K562 (cell line): ENCODE measurements around the gene CACNA2D4. TPM values are rescaled to one million over a fixed set of nuclear protein-coding genes. Genes with fewer than 3 reads are reported as not detected.

ENCODE experiments used
- ATAC-seq: fragments of 200-7000 bp; cut with Tn5 transposase; 3 replicates; pipeline ENCODE4 v1.9.1; 2020; ENCODE audit warnings: moderate library complexity
- BruUV-seq: library from RNA; stranded (reverse); fragments of 400-500 nt; replicated peaks from 2 replicates; lab custom pipeline; 2021; lab: Mats Ljungman, UMichigan
- CTCF ChIA-PET: fragments of 300-600 bp; formaldehyde crosslinking; extraction: SDS; loops from one replicate; lab custom pipeline; 2021; ENCODE audit warnings: low intra/inter-chr PET ratio; lab: Yijun Ruan, JAX
- POLR2A ChIA-PET: fragments of 300-600, 350-650 bp; sonication (Branson Sonifier 250); formaldehyde crosslinking; extraction: SDS; loops from one replicate; lab custom pipeline; 2021; ENCODE audit warnings: antibody characterized with exemption, inconsistent platforms; lab: Yijun Ruan, JAX
- DNase-seq, 4 experiments: peaks; one replicate each; pipeline versions ENCODE4 v3.0.0 to v3.0.0-alpha.2; 2011 to 2018; ENCODE audit warnings: low spot score in 3 of 4, mixed read lengths in 3 of 4; ENCODE audit errors: extremely low read depth in 1 of 4
- FAIRE-seq: peaks from 2 replicates; lab custom pipeline; 2011; peaks lifted over from hg19 to GRCh38; lab: Jason Lieb, UNC
- H2AFZ ChIP-seq: 2 replicates; pipeline ENCODE4 v1.6.0; 2011; ENCODE audit warnings: low read depth, low read length, control low read depth, inconsistent platforms
- H3K27ac ChIP-seq: fragments of 200-600 bp; 3 replicates; pipeline ENCODE4 v1.8.0; 2011; ENCODE audit warnings: low read depth, mild to moderate bottlenecking, control low read depth, inconsistent platforms, low read length, moderate library complexity, mixed read lengths; ENCODE audit errors: extremely low read depth
- H3K27me3 ChIP-seq, 2 experiments: fragments of 300-600 bp in 1 of 2; 2 replicates in 1 of 2; 3 replicates in 1 of 2; pipeline versions ENCODE4 v1.6.0 to v1.8.0; 2011; ENCODE audit warnings: inconsistent platforms in 2 of 2, low read length in 2 of 2, mild to moderate bottlenecking in 1 of 2, mixed read lengths in 1 of 2, moderate library complexity in 1 of 2; ENCODE audit not compliant: control insufficient read depth in 2 of 2, insufficient read depth in 2 of 2
- H3K36me3 ChIP-seq: fragments of 300-600 bp; 3 replicates; pipeline ENCODE4 v1.8.0; 2011; ENCODE audit warnings: mild to moderate bottlenecking, low read length, inconsistent platforms; ENCODE audit not compliant: control insufficient read depth, insufficient read depth
- H3K4me1 ChIP-seq, 2 experiments: fragments of 200-600 bp in 1 of 2; replicated peaks in 1 of 2; 2 replicates in 1 of 2; 3 replicates in 1 of 2; pipeline versions ENCODE4 v1.5.1 to v1.8.0; 2011; ENCODE audit warnings: inconsistent platforms in 2 of 2, low read length in 2 of 2, mild to moderate bottlenecking in 1 of 2, mixed read lengths in 1 of 2, moderate library complexity in 1 of 2; ENCODE audit not compliant: control insufficient read depth in 2 of 2, insufficient read depth in 2 of 2
- H3K4me2 ChIP-seq: 2 replicates; pipeline ENCODE4 v1.6.1; 2011; ENCODE audit warnings: low read length, control low read depth, inconsistent platforms, mixed read lengths; ENCODE audit not compliant: insufficient read depth
- H3K4me3 ChIP-seq: fragments of 200-600 bp; sonication (generic), shearing (Covaris generic); 2 replicates; pipeline ENCODE4 v1.5.1; 2016; ENCODE audit warnings: control low read depth, inconsistent platforms
- H3K79me2 ChIP-seq: fragments of 200-600 bp; 3 replicates; pipeline ENCODE4 v1.8.0; 2011; ENCODE audit warnings: low read length, inconsistent platforms; ENCODE audit not compliant: control insufficient read depth, insufficient read depth
- H3K9ac ChIP-seq, 2 experiments: 2 replicates each; pipeline versions ENCODE4 v1.6.0 to v1.6.1; 2011; ENCODE audit warnings: low read depth in 2 of 2, low read length in 2 of 2, control low read depth in 1 of 2, inconsistent platforms in 1 of 2, mild to moderate bottlenecking in 1 of 2, mixed read lengths in 1 of 2; ENCODE audit not compliant: insufficient read depth in 1 of 2
- H3K9me1 ChIP-seq: one replicate; pipeline ENCODE4 v1.6.0; 2011; ENCODE audit warnings: inconsistent platforms, mild to moderate bottlenecking, low read length, moderate library complexity; ENCODE audit not compliant: control insufficient read depth, insufficient read depth
- H3K9me3 ChIP-seq: replicated peaks from 2 replicates; pipeline ENCODE4 v1.5.1; 2011; ENCODE audit warnings: low read depth, low read length, inconsistent platforms; ENCODE audit not compliant: control insufficient read depth, insufficient read depth
- H4K20me1 ChIP-seq: replicated peaks from 2 replicates; pipeline ENCODE4 v1.6.1; 2011; ENCODE audit warnings: low read length, inconsistent platforms, mixed read lengths; ENCODE audit not compliant: control insufficient read depth, insufficient read depth
- CHD2 ChIP-seq: IDR thresholded peaks from 2 replicates; pipeline ENCODE4 v1.6.1; 2011; ENCODE audit warnings: low read depth, low read length
- CREBBP ChIP-seq: IDR thresholded peaks from one replicate; pipeline ENCODE4 v1.6.1; 2012; ENCODE audit warnings: low read depth, mild to moderate bottlenecking, control low read depth, inconsistent platforms, low read length
- DPF2 ChIP-seq: fragments of 450-650 bp; IDR thresholded peaks from 2 replicates; pipeline ENCODE4 v1.6.1; 2016
- EP300 ChIP-seq: IDR thresholded peaks from 2 replicates; pipeline ENCODE4 v1.6.1; 2012; ENCODE audit warnings: low read length, improper control_type of control experiment
- GABPA ChIP-seq: fragments of 200-800 bp; sonication (Bioruptor generic); conservative IDR thresholded peaks from 2 replicates; pipeline ENCODE4 v1.6.1; 2016; ENCODE audit warnings: low read depth, missing genetic modification characterization, missing compliant biosample characterization
- GTF2A2 ChIP-seq: IDR thresholded peaks from 2 replicates; pipeline ENCODE4 v1.6.1; 2016; ENCODE audit warnings: mild to moderate bottlenecking, missing genetic modification characterization, missing compliant biosample characterization
- HMGN3 ChIP-seq: IDR thresholded peaks from 2 replicates; pipeline ENCODE4 v1.6.1; 2011; ENCODE audit warnings: borderline replicate concordance, low read depth, mild to moderate bottlenecking, mixed read lengths, low read length; ENCODE audit not compliant: insufficient read length; ENCODE audit errors: extremely low read depth
- KLF10 ChIP-seq: fragments of 250-450 bp; sonication (Bioruptor Pico); IDR thresholded peaks from 2 replicates; pipeline ENCODE4 v1.6.1; 2021; ENCODE audit warnings: matching md5 sums
- MCM2 ChIP-seq: fragments of 450-650 bp; IDR thresholded peaks from 2 replicates; pipeline ENCODE4 v1.6.1; 2017; ENCODE audit warnings: low read depth, mild to moderate bottlenecking
- MED1 ChIP-seq: sonication (generic); formaldehyde crosslinking; IDR thresholded peaks from 2 replicates; pipeline ENCODE4 v1.8.1; 2023; ENCODE audit warnings: missing genetic modification reagents, borderline replicate concordance
- NR3C1 ChIP-seq: sonication (generic); formaldehyde crosslinking; IDR thresholded peaks from 2 replicates; pipeline ENCODE4 v1.8.1; 2022; ENCODE audit warnings: missing genetic modification reagents
- PPARD ChIP-seq: fragments of 250-450 bp; sonication (Bioruptor Pico); IDR thresholded peaks from 2 replicates; pipeline ENCODE4 v1.8.0; 2022; ENCODE audit warnings: inconsistent platforms, mild to moderate bottlenecking, moderate library complexity
- SOX6 ChIP-seq: fragments of 450-650 bp; IDR thresholded peaks from 2 replicates; pipeline ENCODE4 v1.6.1; 2014; ENCODE audit warnings: mild to moderate bottlenecking
- SREBF2 ChIP-seq: sonication (generic); formaldehyde crosslinking; IDR thresholded peaks from 2 replicates; pipeline ENCODE4 v1.4.0; 2020; ENCODE audit warnings: mild to moderate bottlenecking, missing genetic modification reagents
- STAT5B ChIP-seq: fragments of 250-450 bp; sonication (Bioruptor Pico); IDR thresholded peaks from 2 replicates; pipeline ENCODE4 v1.8.0; 2021; ENCODE audit warnings: mild to moderate bottlenecking, inconsistent platforms
- TCF3 ChIP-seq: sonication (generic); formaldehyde crosslinking; IDR thresholded peaks from 2 replicates; pipeline ENCODE4 v1.4.0; 2020; ENCODE audit warnings: mild to moderate bottlenecking, missing genetic modification reagents
- ZNF212 ChIP-seq: fragments of 450-650 bp; formaldehyde crosslinking; IDR thresholded peaks from 2 replicates; pipeline ENCODE4 v1.4.0; 2020; ENCODE audit warnings: mild to moderate bottlenecking
- ZNF717 ChIP-seq: fragments of 250-450 bp; sonication (Bioruptor Pico); IDR thresholded peaks from 2 replicates; pipeline ENCODE4 v1.5.0; 2021
- ZNF764 ChIP-seq: fragments of 250-450 bp; sonication (Bioruptor Pico); IDR thresholded peaks from 2 replicates; pipeline ENCODE4 v1.4.0; 2020; ENCODE audit warnings: low read depth, mild to moderate bottlenecking, moderate library complexity
- WGBS: fragments of 100-300 bp; shearing (Covaris generic); methylation state at CpG from one replicate; pipeline ENCODE4 v1.1.6; 2016; ENCODE audit warnings: low coverage, mixed read lengths; ENCODE audit not compliant: insufficient coverage; ENCODE audit errors: missing lambda C conversion rate; 5-methylcytosine and 5-hydroxymethylcytosine counted together
- in situ Hi-C: fragments of 300-500 bp; cut with MboI; formaldehyde crosslinking; loops from 4 replicates; pipeline ENCODE4 v1.15.0; 2018; ENCODE audit warnings: inconsistent platforms, mixed read lengths
- intact Hi-C: fragments of 100-400 bp; cut with micrococcal nuclease; formaldehyde crosslinking; loops from 2 replicates; pipeline ENCODE4 v1.14.2; 2022
- polyA plus RNA-seq, 8 experiments: library from polyadenylated mRNA; depleted of rRNA in 4 of 8; stranded (reverse) in 5 of 8; unstranded in 3 of 8; fragments of >200 nt; fragmentation: Nextera tagmentation in 2 of 8; fragmentation: Illumina TruSeq in 1 of 8; extraction: Ambion mirVana in 2 of 8; extraction: Trizol in 1 of 8; gene quantifications; 2 replicates each; pipeline versions ENCODE4 v1.2.1 to v1.2.3, GENCODE V29; 2011 to 2014; ENCODE audit warnings: inconsistent platforms in 1 of 8, missing spikeins in 1 of 8
- total RNA-seq, 7 experiments: library from RNA; depleted of rRNA in 6 of 7; stranded (reverse); fragments of >200 nt in 6 of 7; fragmentation: Illumina TruSeq in 2 of 7; extraction: Trizol in 2 of 7; gene quantifications; 2 replicates each; pipeline versions ENCODE4 v1.2.1 to v1.2.3, GENCODE V29; 2011 to 2021; ENCODE audit warnings: low replicate concordance in 1 of 7
- TF ChIP-seq, protein P1 (sequence below): fragments of 450-650 bp; conservative IDR thresholded peaks from 2 replicates; pipeline ENCODE4 v1.6.1; 2016; ENCODE audit warnings: missing genetic modification characterization, low read depth, mild to moderate bottlenecking, control low read depth, missing compliant biosample characterization
- TF ChIP-seq, protein P2 (sequence below): fragments of 250-450 bp; sonication (Bioruptor Pico); IDR thresholded peaks from 2 replicates; pipeline ENCODE4 v1.4.0; 2020

The CACNA2D4 gene
- total and polyA plus RNA-seq, 9 of the 15 experiments (the other 6 are each of a cell fraction or from before 2014, with no cell fraction given) = 0.04 to 0.69 (median 0.40) TPM; not detected in 3

DNA sequence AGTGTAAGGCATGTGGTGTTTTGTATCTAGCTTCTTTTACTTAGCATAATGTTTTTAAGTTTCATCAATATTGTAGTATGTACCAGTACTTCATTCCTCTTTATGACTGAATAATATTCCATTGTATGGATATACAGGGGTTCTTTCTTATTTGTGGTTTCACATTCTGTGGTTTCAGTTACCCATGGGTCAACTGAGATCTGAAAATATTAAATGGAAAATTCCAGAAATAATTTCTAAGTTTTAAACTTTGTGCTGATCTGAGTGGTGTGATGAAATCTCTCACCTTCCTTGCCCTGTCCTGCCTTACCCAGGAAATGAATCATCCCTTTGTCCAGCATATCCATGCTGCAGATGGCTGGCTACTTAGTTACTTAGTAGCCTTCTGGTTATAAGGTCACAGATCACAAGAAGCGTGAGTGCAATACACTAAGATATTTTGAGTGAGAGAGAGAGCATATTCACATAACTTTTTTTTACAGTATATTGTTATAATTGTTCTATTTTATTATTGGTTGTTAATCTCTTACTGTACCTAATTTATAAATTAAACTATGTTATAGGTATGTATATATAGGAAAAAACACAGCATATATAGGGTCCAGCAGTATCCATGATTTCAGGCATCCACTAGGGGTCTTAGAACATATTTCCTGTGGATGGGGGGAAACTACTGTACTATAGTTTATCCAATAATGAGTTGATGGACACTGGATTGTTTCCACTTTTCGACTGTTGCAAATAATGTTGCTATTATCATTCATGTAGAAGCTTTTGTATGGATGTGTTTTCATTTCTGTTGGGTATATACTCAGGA is 157.7 kb downstream of the CACNA2D4 start (continued):
- no peak for TF ChIP-seq HMGN3
- TF ChIP-seq NR3C1 (CRISPR knock-in tag) = no peak
- no peak for TF ChIP-seq CREBBP
- peak; percentile 35; the same call in 1 of the 2 replicates for TF ChIP-seq SOX6
- TF ChIP-seq TCF3 (CRISPR knock-in tag) = peak; percentile 45
- TF ChIP-seq DPF2 = peak; percentile 60
- no peak for TF ChIP-seq MED1 (CRISPR knock-in tag)
- TF ChIP-seq ZNF212 (CRISPR knock-in tag) = no peak
- TF ChIP-seq PPARD (CRISPR knock-in tag) = no peak
- peak; percentile 43; the same call in 1 of the 2 replicates for TF ChIP-seq EP300

DNA sequence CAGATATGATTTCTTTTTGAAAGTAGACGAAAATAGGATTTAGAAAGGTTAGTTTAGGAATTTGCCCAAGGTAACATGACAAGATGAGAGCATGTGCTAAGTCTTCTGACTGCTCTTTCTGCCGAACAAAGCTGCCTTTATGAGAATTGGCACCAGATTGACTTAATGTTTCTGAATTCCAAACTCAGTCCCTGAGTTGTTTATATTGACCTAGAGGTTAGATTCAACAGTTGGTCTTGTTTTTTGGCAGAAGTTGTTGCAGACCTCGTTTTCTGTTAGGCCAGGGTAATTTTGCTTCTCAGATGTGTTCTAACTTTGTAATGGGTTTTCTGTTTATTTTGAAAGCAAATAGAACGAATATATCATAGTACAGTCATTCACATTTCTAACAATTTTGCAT is 159.6 kb downstream of the CACNA2D4 start:
- DNase-seq (no peak), FAIRE-seq (no peak), ATAC-seq (no peak)
- Histone ChIP-seq H3K36me3 (peaks cover 62% of the 10 kb centered on the region), H3K9me3 (no peaks in the 10 kb centered on the region), H3K27me3 (no peaks in the 10 kb centered on the region), H3K79me2 (peaks cover 71% of the 10 kb centered on the region), H3K4me1 (peaks cover 0 to 2% of the 10 kb centered on the region in 2 experiments; a peak in 1 of 5 replicates), H4K20me1 (no peaks in the 10 kb centered on the region), H3K4me2 (no peak overlapping the region), H3K9ac (no peak overlapping the region), H3K27ac (no peak overlapping the region), H3K9me1 (no peaks in the 10 kb centered on the region), H3K4me3 (no peak overlapping the region), H2AFZ (no peak overlapping the region)
- ChIA-PET CTCF (no interaction called here), POLR2A (no interaction called here)
- intact Hi-C loops (no loop called here), in situ Hi-C loops (no loop called here)
- 79% methylated on average over 4 of the region's 4 CpGs for WGBS
- BruUV-seq = no TSS peak
- TF ChIP-seq EP300 (no peak), GTF2A2 (tag) (no peak), MCM2 (no peak), ZNF717 (CRISPR knock-in tag) (no peak), SREBF2 (CRISPR knock-in tag) (no peak), GABPA (tag) (no peak), CHD2 (no peak), KLF10 (no peak), STAT5B (CRISPR knock-in tag) (no peak), ZNF764 (CRISPR knock-in tag) (no peak)
- TF ChIP-seq, protein P1, sequence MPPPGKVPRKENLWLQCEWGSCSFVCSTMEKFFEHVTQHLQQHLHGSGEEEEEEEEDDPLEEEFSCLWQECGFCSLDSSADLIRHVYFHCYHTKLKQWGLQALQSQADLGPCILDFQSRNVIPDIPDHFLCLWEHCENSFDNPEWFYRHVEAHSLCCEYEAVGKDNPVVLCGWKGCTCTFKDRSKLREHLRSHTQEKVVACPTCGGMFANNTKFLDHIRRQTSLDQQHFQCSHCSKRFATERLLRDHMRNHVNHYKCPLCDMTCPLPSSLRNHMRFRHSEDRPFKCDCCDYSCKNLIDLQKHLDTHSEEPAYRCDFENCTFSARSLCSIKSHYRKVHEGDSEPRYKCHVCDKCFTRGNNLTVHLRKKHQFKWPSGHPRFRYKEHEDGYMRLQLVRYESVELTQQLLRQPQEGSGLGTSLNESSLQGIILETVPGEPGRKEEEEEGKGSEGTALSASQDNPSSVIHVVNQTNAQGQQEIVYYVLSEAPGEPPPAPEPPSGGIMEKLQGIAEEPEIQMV = no peak
- TF ChIP-seq, protein P2, sequence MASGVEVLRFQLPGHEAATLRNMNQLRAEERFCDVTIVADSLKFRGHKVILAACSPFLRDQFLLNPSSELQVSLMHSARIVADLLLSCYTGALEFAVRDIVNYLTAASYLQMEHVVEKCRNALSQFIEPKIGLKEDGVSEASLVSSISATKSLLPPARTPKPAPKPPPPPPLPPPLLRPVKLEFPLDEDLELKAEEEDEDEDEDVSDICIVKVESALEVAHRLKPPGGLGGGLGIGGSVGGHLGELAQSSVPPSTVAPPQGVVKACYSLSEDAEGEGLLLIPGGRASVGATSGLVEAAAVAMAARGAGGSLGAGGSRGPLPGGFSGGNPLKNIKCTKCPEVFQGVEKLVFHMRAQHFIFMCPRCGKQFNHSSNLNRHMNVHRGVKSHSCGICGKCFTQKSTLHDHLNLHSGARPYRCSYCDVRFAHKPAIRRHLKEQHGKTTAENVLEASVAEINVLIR (CRISPR knock-in tag) = no peak
